Retina (tissue), 1 donor: ENCODE data around the gene THBS4.
A peak's percentile ranks its signal among the peaks of the same experiment; 100 is the strongest.

Experiments
- DNase-seq: peaks from one replicate; pipeline ENCODE4 v3.0.0-alpha.2; 2016

THBS4 gene

DNA sequence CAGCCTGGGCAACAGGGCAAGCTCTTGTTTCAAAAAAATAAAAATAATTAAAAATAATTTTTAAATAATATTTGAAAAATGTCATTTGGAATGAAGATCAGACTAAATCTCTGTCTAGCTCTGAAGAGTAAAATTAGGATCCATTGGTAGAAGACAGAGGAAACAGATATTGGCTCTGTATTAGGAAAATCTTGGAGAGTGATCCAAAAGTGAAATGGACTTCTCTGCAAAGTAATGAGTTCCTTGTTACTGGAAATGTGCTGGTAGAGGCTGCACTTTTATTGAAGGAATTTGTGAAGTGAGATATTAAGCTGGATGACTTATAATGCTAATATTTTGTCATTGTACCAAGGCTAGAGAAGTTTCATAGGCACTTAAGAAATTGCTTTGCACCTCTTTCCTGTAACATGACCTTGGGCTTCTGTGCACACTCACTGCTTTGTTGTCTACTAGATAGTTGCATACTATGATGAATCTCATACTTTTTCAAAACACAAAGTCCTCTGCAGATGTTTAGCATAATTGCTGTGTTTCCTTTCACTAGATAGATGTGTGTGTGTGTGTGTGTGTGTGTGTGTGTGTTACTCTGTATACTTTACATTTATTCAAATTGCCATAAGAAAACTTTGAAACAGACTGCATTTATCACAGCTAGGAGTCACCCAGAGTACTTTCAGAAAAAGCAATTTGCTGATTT, 13.1 kb downstream of the THBS4 start:
- no peak for DNase-seq

DNA sequence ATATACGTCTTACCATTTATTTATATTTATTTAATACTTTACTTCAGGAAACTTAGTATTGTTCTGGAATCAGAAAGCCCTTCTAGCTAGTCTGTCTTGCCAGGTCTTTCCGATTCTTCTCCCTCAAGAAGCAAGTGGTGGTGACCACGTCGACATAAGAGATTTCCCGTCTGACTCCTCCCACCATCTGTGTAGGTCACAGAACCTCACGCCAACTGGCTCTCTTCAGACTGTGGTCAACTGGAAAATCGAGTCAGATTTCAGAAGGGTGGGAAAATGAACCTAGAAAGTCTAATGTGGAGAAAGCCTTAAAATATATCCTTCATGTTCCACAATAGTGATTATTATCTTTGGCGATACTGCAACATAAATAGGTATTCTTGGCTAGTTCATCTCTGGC, 17.3 kb downstream of the THBS4 start:
- no peak for DNase-seq

DNA sequence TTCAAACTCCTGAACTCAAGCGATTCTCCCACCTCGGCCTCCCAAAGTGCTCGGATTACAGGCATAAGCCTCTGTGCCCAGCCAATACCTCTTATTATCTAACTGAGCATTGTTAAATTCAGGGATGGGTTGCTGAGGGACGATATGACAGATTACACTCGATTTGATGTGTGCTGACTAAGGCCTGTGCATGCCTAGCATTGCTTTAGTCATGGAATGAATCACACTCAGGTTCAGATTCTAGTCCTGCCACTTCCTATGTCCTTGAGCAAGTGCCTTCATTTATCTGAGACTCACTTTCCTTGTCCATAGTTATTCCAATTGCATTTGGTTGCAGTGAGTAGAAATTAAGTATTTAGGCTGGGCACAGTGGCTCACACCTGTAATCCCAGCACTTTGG, 19.5 kb downstream of the THBS4 start:
- no peak for DNase-seq

DNA sequence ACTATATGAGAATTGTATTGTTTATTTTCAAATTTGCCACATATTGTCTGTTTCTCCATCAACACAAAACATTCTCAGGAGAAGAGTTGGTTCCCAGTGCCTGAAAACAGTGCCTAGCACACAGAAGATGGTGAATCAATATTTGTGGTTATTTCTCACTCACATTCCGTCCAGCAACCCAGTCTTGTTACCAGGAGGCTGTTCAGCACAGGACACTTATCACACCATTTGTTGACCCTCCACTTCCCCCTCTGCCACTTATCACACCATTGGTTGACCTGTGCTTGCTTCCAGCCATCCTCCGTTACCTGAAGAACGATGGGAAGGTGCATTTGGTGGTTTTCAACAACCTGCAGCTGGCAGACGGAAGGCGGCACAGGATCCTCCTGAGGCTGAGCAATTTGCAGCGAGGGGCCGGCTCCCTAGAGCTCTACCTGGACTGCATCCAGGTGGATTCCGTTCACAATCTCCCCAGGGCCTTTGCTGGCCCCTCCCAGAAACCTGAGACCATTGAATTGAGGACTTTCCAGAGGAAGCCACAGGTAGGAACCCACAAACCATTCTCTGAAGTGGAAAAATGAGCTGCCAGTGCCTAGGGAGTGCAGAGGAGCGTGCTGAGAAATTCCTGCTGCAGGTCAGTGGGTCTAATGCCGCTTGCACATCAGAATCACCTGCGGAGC, 20.5 kb downstream of the THBS4 start:
- no peak for DNase-seq

DNA sequence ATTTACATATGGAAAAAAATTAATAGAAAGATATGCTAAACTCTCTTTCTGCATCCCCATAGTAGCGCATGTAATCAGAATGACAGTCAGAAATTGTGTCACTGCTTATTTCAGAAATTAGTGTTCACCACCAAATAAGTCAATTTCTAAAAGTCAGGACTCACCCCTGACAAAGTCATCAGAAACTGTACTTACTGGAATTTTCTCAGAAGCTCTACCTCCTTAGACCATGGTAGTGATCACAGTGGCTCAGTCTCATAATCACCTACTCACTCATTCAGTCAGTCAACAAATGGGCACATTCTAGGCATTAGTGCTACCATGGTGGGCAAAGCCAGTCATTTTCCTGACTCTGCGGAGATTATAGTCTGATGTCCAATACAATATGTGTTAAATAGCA, 22.0 kb downstream of the THBS4 start:
- DNase-seq: no peak

DNA sequence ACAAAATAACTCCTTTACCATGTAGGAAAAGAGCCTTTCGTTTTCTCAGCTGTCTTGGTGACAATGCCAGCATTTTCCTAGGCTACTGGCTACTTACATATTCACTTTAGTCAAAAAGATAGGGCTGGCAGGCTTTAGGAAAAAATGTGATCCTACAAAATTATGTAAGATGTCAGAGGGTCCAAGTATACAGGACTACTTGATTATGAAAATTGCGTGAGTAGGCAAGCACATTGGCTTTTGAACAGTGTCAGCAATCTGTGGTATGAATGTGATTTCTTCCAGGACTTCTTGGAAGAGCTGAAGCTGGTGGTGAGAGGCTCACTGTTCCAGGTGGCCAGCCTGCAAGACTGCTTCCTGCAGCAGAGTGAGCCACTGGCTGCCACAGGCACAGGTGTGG, 22.8 kb downstream of the THBS4 start:
- no peak for DNase-seq

DNA sequence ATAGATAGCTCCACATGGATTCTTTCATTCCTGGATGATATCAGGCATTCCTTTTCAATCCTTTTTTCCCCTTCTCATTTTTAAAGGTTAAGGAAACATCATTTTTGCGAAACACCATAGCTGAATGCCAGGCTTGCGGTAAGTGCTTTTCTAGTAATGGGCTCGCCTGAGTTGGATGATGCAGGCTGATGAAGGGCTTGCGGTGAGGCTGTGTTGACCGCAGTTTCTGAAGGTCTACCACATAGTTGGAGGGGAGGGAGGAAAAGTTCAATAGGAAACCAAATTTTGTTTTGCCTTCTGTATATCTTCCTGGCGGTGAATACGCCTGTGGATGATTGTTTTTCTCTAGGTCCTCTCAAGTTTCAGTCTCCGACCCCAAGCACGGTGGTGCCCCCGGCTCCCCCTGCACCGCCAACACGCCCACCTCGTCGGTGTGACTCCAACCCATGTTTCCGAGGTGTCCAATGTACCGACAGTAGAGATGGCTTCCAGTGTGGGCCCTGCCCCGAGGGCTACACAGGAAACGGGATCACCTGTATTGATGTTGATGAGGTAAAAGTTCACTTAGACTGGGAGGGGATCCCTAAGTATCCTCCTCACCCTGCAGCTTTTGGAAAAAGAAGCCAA, 24.3 kb downstream of the THBS4 start:
- no peak for DNase-seq

DNA sequence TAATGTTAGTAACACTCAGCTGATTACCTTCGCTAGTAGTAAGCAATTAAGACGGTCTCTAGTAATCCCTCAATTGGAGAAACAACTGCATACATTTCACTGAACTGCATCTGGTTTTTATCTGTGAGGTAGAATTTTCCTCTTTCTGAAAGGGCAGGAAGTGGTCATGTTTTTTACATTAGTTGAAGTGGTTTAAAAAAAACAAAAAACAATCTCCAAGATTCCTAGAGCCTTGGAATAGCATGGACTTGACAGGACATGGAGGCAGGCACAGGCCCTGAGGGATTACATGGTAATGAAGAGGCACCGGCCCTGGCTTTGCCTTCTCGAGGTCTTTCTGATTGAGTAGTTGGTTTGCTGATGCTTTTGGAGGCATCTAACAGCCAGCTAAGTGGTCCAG, 25.8 kb downstream of the THBS4 start:
- DNase-seq: no peak

DNA sequence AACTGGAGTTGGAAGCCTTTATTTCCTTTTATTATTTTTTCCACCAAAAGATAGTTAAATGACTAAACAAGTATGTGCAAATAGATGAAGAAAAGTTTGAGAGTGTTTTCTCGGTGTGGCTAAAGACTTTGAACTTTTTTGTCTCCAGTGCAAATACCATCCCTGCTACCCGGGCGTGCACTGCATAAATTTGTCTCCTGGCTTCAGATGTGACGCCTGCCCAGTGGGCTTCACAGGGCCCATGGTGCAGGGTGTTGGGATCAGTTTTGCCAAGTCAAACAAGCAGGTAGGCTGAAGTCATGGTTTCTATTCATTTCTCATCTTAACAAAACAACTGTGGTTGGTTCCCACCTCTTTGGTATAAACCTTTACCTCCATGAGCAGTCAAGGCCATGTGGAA, 26.4 kb downstream of the THBS4 start:
- no peak for DNase-seq

DNA sequence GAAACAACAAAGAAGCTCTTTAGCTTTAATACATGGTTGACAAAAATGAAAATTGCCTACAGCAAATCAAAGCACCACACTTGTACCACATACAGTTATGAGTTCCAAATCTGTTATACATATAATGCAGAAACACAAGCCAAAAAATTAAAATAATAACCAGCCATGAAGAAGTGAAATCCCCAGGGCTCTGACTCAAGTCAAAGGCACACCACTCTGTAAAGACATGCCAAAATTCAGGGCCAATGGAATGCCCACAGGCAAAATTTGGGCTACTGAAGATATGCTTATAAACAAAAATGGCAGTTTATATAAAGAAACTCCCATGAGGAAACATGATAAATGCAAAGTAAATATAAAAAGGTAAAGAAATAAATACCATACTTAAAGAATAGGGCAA, 29.0 kb downstream of the THBS4 start:
- DNase-seq: no peak

DNA sequence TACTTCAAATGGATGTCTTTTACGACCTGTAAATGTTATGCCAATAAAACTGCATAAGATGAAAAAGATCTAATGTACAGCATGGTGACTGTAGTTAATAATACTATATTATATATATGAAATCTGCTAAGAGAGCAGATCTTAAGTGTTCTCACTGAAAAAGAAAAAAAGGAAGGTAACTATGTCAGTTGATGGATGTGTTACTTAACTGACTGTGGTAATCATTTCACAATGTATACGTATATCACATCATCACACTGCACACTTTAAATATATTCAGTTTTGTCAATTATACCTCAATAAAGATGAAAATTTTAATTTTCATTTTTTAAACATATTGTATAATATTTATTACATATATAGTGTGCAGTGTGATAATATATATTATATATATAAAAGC, 31.9 kb downstream of the THBS4 start:
- no peak for DNase-seq

DNA sequence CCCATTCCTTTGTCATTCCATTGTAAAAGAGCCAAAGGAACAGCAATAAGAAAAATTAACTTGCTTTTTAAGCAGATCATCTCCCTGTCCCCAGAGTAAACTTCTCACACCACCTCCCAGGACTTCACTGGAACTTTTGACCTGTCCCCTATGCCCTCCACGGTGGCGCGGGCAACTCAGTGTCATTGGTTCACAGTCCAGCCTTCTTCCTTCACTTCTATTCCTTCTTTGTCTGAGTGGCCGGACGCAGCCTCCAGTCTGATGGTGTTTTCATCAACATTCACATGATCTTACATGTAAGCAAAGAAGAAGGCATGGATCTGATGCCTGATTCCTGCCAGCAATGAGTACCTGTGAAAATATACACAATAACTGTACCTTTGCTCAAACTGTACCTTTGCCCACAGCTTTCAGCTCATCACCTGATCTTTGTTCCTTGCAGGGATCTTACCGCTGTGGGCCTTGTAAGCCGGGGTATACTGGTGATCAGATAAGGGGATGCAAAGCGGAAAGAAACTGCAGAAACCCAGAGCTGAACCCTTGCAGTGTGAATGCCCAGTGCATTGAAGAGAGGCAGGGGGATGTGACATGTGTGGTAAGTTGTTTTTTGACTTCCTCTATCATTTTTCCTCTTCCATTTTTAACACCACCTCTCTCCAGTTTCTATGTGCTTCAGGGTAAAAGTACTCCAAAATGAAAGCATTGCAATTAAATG, 32.5 kb downstream of the THBS4 start:
- no peak for DNase-seq

DNA sequence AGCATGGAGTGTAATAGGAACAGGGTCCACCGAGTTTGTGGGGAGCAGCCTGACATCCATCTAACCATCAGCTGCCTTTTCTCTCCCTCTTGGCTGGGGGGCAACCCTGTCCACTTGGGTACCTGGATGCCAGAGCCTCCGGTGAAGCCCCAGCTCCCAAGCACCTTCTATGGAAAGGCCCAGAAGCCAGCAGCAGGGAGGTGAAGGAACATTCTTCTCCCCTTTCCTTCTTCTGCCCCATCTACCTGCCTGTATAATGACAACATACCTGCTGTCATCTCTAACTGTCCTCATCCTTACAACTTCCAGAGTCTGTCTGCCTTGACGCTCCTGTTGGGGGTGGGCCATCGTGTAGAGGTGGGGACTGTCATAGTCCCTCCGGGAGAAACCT, 33.1 kb downstream of the THBS4 start:
- DNase-seq: no peak

DNA sequence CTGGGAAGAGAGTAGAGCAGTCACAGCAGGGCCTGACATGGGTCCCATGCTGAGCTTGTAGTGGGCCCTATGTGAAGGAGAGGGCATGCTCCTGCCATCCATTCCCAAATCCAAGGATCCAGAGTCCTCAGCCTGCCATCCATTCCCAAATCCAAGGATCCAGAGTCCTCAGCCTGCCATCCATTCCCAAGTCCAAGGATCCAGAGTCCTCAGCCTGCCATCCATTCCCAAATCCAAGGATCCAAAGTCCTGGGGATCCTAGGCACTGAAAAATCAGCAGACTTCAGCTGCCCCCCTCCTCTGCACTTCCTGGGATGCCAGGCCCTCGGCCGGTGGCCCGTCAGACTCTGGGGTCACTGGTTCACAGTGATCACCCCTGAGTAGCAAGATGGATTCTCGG, 33.6 kb downstream of the THBS4 start:
- no peak for DNase-seq

DNA sequence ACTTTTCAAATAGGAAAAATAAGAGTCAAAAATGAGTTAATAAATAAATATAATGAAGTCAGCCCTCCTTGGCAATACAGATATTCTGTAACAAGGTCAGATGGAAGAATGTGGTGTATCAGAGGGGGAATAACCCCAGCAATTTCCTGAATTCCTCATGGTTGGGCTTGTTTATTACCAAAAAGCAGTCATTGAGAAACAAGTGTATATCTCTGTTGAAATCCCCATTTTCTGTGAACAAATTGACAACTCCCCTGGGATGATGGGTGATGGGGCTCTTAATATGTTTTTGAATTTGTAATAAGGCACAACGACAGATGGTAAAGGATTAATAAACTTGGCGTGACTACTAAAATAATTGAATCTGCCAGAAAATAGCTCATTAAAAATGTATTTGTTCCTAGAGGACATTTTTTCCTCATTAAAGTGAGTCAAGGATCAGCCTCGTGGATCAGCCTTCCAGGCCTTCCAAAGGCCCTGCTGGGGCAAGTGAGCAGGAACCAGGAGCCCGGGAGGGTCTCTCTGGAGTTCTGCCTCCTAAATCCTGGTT, 34.2 kb downstream of the THBS4 start:
- no peak for DNase-seq

DNA sequence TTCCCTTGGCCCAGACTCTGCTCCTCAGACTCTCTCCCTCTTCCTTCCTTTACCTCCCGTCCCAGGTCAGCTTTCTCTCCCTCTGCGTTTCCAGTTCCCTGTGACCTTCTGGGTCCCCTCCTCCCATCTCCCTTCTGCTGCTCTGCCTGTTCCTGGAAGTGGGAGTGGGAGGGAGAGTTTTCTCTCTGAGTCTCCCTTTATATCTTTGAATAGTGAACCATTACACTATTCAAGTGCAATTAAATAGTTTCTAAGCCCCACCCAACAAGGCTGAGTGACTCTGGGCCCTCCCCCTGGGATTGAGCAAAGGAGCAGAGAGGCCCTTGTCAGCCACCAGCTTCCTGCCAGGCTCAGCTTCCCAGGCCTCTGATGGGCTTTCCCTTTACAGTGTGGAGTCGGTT, 34.8 kb downstream of the THBS4 start:
- DNase-seq: peak; percentile 18

DNA sequence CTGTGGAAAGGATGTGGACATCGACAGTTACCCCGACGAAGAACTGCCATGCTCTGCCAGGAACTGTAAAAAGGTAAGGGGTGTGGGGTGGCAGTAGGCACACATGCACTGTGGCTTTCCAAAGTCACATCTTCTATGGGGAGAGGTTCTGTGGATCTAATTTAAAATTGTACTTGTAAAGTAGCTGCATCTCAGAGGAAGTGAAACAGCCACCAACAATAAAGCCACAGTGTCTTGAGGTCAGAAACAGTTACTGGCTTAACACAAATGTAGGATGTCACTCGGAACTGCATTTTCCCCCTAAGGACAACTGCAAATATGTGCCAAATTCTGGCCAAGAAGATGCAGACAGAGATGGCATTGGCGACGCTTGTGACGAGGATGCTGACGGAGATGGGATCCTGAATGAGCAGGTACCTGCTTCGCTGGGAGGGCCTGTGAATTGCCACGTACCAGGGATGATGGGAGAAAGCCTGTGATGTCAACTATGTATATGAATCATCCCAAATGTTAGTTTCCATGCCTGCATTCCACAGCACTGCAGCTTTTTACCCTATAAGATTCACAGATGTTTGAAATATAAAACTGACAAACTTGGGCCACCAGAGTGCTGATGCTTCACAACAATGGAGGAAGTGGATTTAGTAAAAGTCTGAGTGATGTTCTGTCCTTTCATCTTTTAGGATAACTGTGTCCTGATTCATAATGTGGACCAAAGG, 35.3 kb downstream of the THBS4 start:
- no peak for DNase-seq

DNA sequence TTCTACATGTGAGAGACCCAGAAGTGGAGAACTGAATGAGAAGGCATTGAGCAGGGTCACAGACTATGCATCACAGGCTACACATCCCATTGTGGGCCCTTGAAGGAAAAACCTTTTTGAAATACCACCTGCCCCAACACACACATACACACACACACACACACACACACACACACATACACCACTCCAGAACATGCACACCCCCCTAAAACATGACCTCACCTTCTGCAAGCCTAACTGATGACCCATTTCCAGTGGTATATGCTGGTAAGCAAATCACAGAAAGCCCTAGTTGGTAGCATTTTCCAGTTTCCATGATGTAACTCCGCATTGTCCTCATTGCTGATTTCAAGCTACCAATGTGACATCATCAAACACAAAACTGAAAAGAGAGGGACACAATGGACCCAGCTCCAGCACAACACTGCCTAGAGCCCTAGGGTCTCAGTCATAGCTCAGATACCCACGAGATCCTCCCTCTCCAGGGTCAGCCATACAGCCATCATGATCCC, 36.4 kb downstream of the THBS4 start:
- DNase-seq: no peak

DNA sequence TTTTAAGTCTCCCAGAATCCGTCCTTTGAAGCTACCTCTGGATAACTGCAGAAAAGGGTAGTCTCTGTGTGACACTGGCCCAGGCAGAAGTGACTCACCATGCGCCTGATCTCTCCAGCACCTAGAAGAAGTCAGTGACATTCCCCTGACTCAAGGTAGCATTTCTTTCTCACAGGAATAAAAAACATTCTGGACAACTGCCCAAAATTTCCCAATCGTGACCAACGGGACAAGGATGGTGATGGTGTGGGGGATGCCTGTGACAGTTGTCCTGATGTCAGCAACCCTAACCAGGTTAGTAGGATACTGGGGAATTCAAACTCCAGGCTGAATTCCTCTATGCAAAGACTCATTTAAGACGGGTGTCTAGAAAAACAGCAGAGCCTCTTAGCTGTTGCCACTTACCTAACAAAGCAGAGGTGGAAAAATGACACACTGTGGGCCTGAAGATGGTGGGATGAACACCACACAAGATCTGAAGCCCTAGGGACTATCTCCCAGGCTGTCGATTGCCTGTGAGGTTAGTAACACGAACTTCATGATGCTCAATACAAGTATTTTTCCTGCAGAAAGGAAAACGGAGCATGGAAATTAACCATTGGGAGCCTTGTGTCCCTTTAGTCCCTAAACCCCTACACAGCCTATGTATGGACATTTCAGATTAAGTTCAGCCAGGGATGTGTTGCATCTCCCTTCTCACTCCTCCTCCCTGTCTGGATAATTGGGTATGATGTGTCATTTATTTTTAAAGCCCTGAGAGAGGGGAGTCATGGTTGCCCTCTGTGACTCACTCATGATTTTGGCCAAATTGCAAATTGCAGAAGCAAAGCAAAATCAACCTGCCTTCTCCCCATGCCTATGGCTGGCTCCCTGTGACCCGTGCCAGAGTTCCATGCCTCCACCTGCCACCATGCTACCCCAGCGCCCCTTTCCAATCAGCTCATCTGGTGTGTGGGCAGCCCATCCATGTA, 37.2 kb downstream of the THBS4 start:
- no peak for DNase-seq

DNA sequence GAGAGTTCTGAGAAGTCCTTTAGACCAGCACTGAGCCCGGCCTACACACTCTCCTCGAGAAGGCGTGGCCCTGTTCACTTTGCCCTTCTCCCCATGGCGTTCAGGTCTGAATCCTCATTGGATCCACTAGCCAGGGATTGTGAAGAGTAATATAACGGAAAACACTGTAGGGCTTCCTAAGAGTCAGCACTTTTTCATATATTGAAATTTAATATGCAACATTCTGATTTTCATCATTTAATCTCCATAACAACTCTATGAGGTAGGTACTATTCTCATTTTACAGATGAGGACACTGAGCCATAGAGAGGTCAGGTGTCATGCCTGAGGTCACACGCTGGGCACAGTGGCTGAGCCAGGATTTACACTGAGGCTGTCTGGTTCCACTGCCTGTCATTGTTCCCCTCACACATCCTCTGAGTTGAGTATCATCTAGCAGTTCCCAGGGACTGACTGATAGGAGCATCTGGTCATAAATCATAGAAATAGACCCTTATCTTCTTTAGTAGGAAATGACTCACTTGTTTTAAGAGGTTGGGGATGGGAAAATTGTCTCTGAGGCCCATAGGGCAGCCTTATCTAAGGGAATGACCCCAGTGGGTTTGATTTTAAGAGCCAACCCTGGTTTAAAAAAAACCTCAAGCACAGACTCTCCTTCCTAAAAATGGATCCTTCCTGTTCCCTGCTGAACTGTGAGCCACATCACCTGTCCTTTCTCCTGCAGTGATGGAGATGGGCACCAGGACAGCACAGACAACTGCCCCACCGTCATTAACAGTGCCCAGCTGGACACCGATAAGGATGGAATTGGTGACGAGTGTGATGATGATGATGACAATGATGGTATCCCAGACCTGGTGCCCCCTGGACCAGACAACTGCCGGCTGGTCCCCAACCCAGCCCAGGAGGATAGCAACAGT, 41.2 kb downstream of the THBS4 start:
- no peak for DNase-seq
